Spleen (tissue), 11 donors: ENCODE results near the gene OR51V1. TPM values are rescaled to one million over a fixed set of nuclear protein-coding genes. Genes with fewer than 3 reads are reported as not detected.

Experiments used
- DNase-seq: peaks from one replicate; pipeline ENCODE4 v3.0.0-alpha.2; 2020
- H3K27ac ChIP-seq, 8 donors: fragments of 200-600 bp; sonication (generic) in 7 of 8; 1 replicate in 4 of 8; 2 replicates in 4 of 8; pipeline versions ENCODE4 v1.5.0 to v1.8.0; 2016 to 2021; ENCODE audit warnings: inconsistent platforms in 4 of 8, mild to moderate bottlenecking in 4 of 8, moderate library complexity in 1 of 8
- H3K27me3 ChIP-seq, 7 donors: fragments of 200-600 bp; sonication (generic) in 6 of 7; replicated peaks in 1 of 7; 1 replicate in 4 of 7; 2 replicates in 3 of 7; pipeline versions ENCODE4 v1.5.0 to v1.8.0; 2016 to 2021; ENCODE audit warnings: inconsistent platforms in 3 of 7, mild to moderate bottlenecking in 1 of 7
- H3K36me3 ChIP-seq, 6 donors: fragments of 200-600 bp; sonication (generic) in 5 of 6; 1 replicate in 4 of 6; 2 replicates in 2 of 6; pipeline versions ENCODE4 v1.5.0 to v1.8.0; 2016 to 2021; ENCODE audit warnings: inconsistent platforms in 2 of 6
- H3K4me1 ChIP-seq, 6 donors: fragments of 200-600 bp; sonication (generic) in 5 of 6; 1 replicate in 3 of 6; 2 replicates in 3 of 6; pipeline versions ENCODE4 v1.5.0 to v1.8.0; 2016 to 2021; ENCODE audit warnings: inconsistent platforms in 3 of 6
- H3K4me3 ChIP-seq, 8 donors: fragments of 200-600 bp; sonication (generic) in 7 of 8; 1 replicate in 4 of 8; 2 replicates in 4 of 8; pipeline versions ENCODE4 v1.5.0 to v1.8.0; 2016 to 2021; ENCODE audit warnings: inconsistent platforms in 4 of 8, mild to moderate bottlenecking in 4 of 8, moderate library complexity in 2 of 8
- H3K9me3 ChIP-seq, 8 donors: fragments of 200-600 bp; sonication (generic) in 7 of 8; 1 replicate in 4 of 8; 2 replicates in 4 of 8; pipeline versions ENCODE4 v1.5.0 to v1.8.0; 2016 to 2021; ENCODE audit warnings: inconsistent platforms in 4 of 8
- CTCF ChIP-seq, 11 experiments: fragments of 200-600 bp in 7 of 11; fragments of 450-650 bp in 4 of 11; sonication (generic) in 4 of 11; IDR thresholded peaks in 8 of 11; conservative IDR thresholded peaks in 3 of 11; 1 replicate in 7 of 11; 2 replicates in 4 of 11; pipeline versions ENCODE4 v1.4.0 to v1.8.0; 2016 to 2021; ENCODE audit warnings: antibody characterized with exemption in 11 of 11, inconsistent platforms in 4 of 11, mild to moderate bottlenecking in 1 of 11
- POLR2A ChIP-seq, 3 donors: fragments of 450-650 bp; IDR thresholded peaks; one replicate each; pipeline ENCODE4 v1.5.1; 2017; ENCODE audit warnings: antibody characterized with exemption in 3 of 3, mild to moderate bottlenecking in 1 of 3
- POLR2AphosphoS5 ChIP-seq, 3 donors: sonication (generic); formaldehyde crosslinking; IDR thresholded peaks; one replicate each; pipeline ENCODE4 v1.5.1; 2017; ENCODE audit warnings: antibody characterized with exemption in 3 of 3
- WGBS, 5 donors: extraction: QIAGEN DNeasy Blood & Tissue Kit in 3 of 5; methylation state at CpG; one replicate each; pipeline versions ENCODE4 v1.1.5 to v1.1.7; 2013 to 2018; 5-methylcytosine and 5-hydroxymethylcytosine counted together
- intact Hi-C: fragments of 100-400 bp; cut with DNase I; formaldehyde crosslinking; loops from one replicate; pipeline ENCODE4 v1.15.0; 2023; ENCODE audit warnings: low total_unique reads
- polyA plus RNA-seq, 3 donors: library from polyadenylated mRNA; stranded (reverse); fragments of 200-250 nt; gene quantifications; one replicate each; pipeline ENCODE4 v1.2.1, GENCODE V29; 2013
- total RNA-seq, 7 donors: library from RNA; depleted of rRNA in 3 of 7; stranded (reverse); fragments of >200 nt in 3 of 7; fragmentation: NEBNext Ultra II Directional in 4 of 7; extraction: Animal tissue kit (Norgen Biotek cat#: 25700) in 4 of 7; gene quantifications; one replicate each; pipeline versions ENCODE4 v1.1.0 to v1.2.1, GENCODE V29; 2016 to 2021
- donor health status: healthy with polysubstance abuse.
- donor health status: DM: no; HTN: no; CAD: no; lungs with moderate emphysema.
- donor health status: DM: no; HTN: no; CAD: no.
- donor health status: Bipolar disorder and iron deficiency.
- donor health status: healthy.
- donor health status: DM: no; HTN: no; CAD: no.
- donor health status: DM: yes; HTN: yes; CAD: no.

The OR51V1 gene
- total and polyA plus RNA-seq, 10 donors: not detected

- TF ChIP-seq POLR2A (IDR thresholded peaks at IDR 0.05): no peak
- no peak for TF ChIP-seq POLR2AphosphoS5 (IDR thresholded peaks at IDR 0.05)
- no peak for TF ChIP-seq CTCF (IDR thresholded peaks at IDR 0.05 in 8 of 11, conservative IDR thresholded peaks at IDR 0.05 in 3 of 11)
- 79 to 88% (median 86%) methylated on average over 2 of the region's 2 CpGs for WGBS, 5 donors
- intact Hi-C loops: no loop called here
- Histone ChIP-seq H3K27ac (no peak overlapping the region), H3K4me1 (no peaks in the 10 kb centered on the region), H3K4me3 (no peak overlapping the region), H3K9me3 (no peaks in the 10 kb centered on the region), H3K27me3 (no peaks in the 10 kb centered on the region), H3K36me3 (no peaks in the 10 kb centered on the region)
- no peak for DNase-seq
These were observed 2.9 kb upstream of the OR51V1 start for GRCh38 chr11:5203366-5203765.

- Histone ChIP-seq H3K4me1 (no peaks in the 10 kb centered on the region), H3K27me3 (no peaks in the 10 kb centered on the region), H3K36me3 (no peaks in the 10 kb centered on the region), H3K27ac (no peak overlapping the region), H3K4me3 (no peak overlapping the region), H3K9me3 (peaks cover 0 to 5% (median 2%) of the 10 kb centered on the region in 8 donors)
- TF ChIP-seq CTCF (IDR thresholded peaks at IDR 0.05 in 8 of 11, conservative IDR thresholded peaks at IDR 0.05 in 3 of 11) (no peak), POLR2AphosphoS5 (IDR thresholded peaks at IDR 0.05) (no peak), POLR2A (IDR thresholded peaks at IDR 0.05) (no peak)
- DNase-seq: no peak
- intact Hi-C loops: no loop called here
These were observed 2.2 kb downstream of the OR51V1 start for GRCh38 chr11:5198285-5198684.

GRCh38 chr11:5197536-5197935 lies 2.9 kb downstream of the OR51V1 start:
- DNase-seq: no peak
- no peak for TF ChIP-seq CTCF (IDR thresholded peaks at IDR 0.05 in 8 of 11, conservative IDR thresholded peaks at IDR 0.05 in 3 of 11)
- TF ChIP-seq POLR2AphosphoS5 (IDR thresholded peaks at IDR 0.05): no peak
- no peak for TF ChIP-seq POLR2A (IDR thresholded peaks at IDR 0.05)
- intact Hi-C loops: no loop called here
- Histone ChIP-seq H3K36me3 (no peaks in the 10 kb centered on the region), H3K4me1 (no peaks in the 10 kb centered on the region), H3K27me3 (no peaks in the 10 kb centered on the region), H3K9me3 (peaks cover 0 to 5% (median 2%) of the 10 kb centered on the region in 8 donors), H3K4me3 (no peak overlapping the region), H3K27ac (no peak overlapping the region)
- 45 to 74% (median 60%) methylated on average over 3 of the region's 3 CpGs for WGBS, 5 donors

- 77 to 82% (median 81%) methylated on average over 3 of the region's 3 CpGs for WGBS, 5 donors
- intact Hi-C loops: no loop called here
- Histone ChIP-seq H3K9me3 (peaks cover 0 to 5% (median 2%) of the 10 kb centered on the region in 8 donors), H3K36me3 (no peaks in the 10 kb centered on the region), H3K4me1 (no peaks in the 10 kb centered on the region), H3K27me3 (no peaks in the 10 kb centered on the region), H3K27ac (no peak overlapping the region), H3K4me3 (no peak overlapping the region)
- TF ChIP-seq POLR2AphosphoS5 (IDR thresholded peaks at IDR 0.05): no peak
- no peak for TF ChIP-seq CTCF (IDR thresholded peaks at IDR 0.05 in 8 of 11, conservative IDR thresholded peaks at IDR 0.05 in 3 of 11)
- TF ChIP-seq POLR2A (IDR thresholded peaks at IDR 0.05): no peak
- no peak for DNase-seq
These were observed 3.8 kb downstream of the OR51V1 start for GRCh38 chr11:5196731-5197130.
